Activated CD8-positive, alpha-beta T cell treated with anti-CD3 and anti-CD28 coated beads for 36 hours (primary cell): ENCODE measurements around the gene CMIP. TPM values are rescaled to one million over a fixed set of nuclear protein-coding genes. Genes with fewer than 3 reads are reported as not detected.

ENCODE experiments used
- ATAC-seq: fragments of 200-7000 bp; cut with Tn5 transposase; one replicate; pipeline ENCODE4 v1.10.0; 2021; ENCODE audit warnings: mild to moderate bottlenecking, moderate library complexity
- CTCF ChIA-PET: fragments of 350-600 bp; sonication (Branson Sonifier 250); formaldehyde crosslinking; loops from one replicate; lab custom pipeline; 2021; ENCODE audit warnings: antibody characterized with exemption; lab: Charles Lee
- POLR2A ChIA-PET: fragments of 350-600 bp; sonication (Branson Sonifier 250); formaldehyde crosslinking; loops from one replicate; lab custom pipeline; 2021; ENCODE audit warnings: antibody characterized with exemption; lab: Charles Lee
- DNase-seq: peaks from one replicate; pipeline ENCODE4 v3.0.0-alpha.2; 2020
- H3K27ac Mint-ChIP-seq: one replicate; pipeline ENCODE4 v1.8.0; 2021; ENCODE audit warnings: mild to moderate bottlenecking, mixed read lengths
- H3K27me3 Mint-ChIP-seq: one replicate; pipeline ENCODE4 v1.8.0; 2021; ENCODE audit warnings: mixed read lengths
- H3K36me3 Mint-ChIP-seq: one replicate; pipeline ENCODE4 v1.8.0; 2021; ENCODE audit warnings: low read depth, mixed read lengths
- H3K4me1 Mint-ChIP-seq: one replicate; pipeline ENCODE4 v1.8.0; 2021; ENCODE audit warnings: low read depth, mixed read lengths
- H3K4me3 Mint-ChIP-seq: one replicate; pipeline ENCODE4 v1.8.0; 2021; ENCODE audit warnings: mild to moderate bottlenecking, moderate library complexity, mixed read lengths
- H3K9me3 Mint-ChIP-seq: one replicate; pipeline ENCODE4 v1.8.0; 2021; ENCODE audit warnings: mixed read lengths
- intact Hi-C: fragments of 100-400 bp; cut with micrococcal nuclease; formaldehyde crosslinking; loops from one replicate; pipeline ENCODE4 v1.10.0; 2022
- total RNA-seq, 2 experiments: library from RNA; stranded (reverse); gene quantifications; one replicate each; pipeline ENCODE4 v1.2.3, GENCODE V29; 2021
- TF ChIP-seq, protein P1 (sequence below): fragments of 200-600 bp; IDR thresholded peaks from one replicate; pipeline ENCODE4 v1.8.0; 2022; ENCODE audit warnings: antibody characterized with exemption, mild to moderate bottlenecking

Gene CMIP
- total RNA-seq, 2 experiments from 2014 or later, result 37.6 to 38.5 TPM

DNA sequence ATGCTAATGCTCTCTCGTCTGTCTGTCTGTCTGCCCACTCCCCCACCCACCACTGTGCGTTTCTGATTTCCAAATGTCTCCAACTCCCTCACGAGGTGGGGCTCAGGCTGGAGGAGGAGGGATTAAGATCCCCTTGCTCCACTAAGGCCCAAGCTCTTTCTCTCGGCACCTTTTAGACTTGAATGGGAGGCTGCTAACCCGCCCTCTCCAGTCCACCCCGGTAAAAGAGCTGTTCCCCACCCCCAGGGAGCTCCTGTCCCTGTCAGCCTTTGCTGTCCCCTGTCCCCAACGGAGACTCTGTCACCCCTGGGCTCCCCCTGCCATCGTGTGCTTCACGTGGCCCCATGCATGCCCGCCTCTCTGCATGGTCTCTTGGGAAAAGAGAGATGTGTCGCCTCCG is 266.0 kb downstream of the CMIP start:
- Mint-ChIP-seq H3K36me3 (peaks cover 11% of the 10 kb centered on the region), H3K4me3 (no peak overlapping the region), H3K27me3 (no peaks in the 10 kb centered on the region), H3K4me1 (peaks cover 12% of the 10 kb centered on the region), H3K27ac (no peak overlapping the region), H3K9me3 (no peaks in the 10 kb centered on the region)
- POLR2A ChIA-PET, result no interaction called here
- intact Hi-C loops, result no loop called here
- ATAC-seq, result no peak
- no peak for DNase-seq
- TF ChIP-seq, protein P1, sequence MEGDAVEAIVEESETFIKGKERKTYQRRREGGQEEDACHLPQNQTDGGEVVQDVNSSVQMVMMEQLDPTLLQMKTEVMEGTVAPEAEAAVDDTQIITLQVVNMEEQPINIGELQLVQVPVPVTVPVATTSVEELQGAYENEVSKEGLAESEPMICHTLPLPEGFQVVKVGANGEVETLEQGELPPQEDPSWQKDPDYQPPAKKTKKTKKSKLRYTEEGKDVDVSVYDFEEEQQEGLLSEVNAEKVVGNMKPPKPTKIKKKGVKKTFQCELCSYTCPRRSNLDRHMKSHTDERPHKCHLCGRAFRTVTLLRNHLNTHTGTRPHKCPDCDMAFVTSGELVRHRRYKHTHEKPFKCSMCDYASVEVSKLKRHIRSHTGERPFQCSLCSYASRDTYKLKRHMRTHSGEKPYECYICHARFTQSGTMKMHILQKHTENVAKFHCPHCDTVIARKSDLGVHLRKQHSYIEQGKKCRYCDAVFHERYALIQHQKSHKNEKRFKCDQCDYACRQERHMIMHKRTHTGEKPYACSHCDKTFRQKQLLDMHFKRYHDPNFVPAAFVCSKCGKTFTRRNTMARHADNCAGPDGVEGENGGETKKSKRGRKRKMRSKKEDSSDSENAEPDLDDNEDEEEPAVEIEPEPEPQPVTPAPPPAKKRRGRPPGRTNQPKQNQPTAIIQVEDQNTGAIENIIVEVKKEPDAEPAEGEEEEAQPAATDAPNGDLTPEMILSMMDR, result no peak
- CTCF ChIA-PET, result no interaction called here

DNA sequence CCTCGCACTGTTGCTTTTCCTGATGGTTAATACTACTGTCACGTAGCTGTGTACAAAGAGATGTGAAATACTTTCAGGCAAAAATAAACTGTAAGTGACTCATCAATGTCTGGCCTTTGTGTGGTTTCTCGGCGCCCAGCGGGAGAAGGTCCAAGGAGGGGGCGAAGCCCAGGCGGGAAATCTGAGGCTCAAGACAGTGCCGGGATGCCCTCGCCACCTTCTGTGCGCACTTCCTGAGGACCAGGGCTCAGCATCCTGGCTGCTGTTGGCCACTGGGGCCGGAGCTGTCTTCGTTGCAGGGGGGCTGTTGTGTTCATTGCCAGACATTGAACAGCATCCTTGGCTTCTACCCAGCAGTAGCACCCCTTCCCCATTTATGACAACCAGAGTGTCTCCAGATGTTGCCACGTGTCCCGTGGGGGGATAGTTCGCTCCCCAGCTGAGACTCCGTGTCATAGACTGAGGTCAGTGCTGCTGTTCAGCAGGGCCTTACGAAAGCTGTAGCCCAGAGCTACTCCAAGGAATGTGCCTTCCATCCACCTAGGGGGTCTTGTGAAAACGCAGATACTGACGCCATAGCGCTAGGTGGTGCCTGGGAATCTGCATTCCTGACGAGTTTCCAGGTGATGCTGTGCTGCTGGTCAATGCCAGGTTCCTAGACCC is 267.2 kb downstream of the CMIP start:
- intact Hi-C loops, result no loop called here
- Mint-ChIP-seq H3K9me3 (no peaks in the 10 kb centered on the region), H3K36me3 (peaks cover 8% of the 10 kb centered on the region), H3K4me1 (peaks cover 24% of the 10 kb centered on the region), H3K27ac (no peak overlapping the region), H3K4me3 (no peak overlapping the region), H3K27me3 (no peaks in the 10 kb centered on the region)
- DNase-seq (no peak), ATAC-seq (no peak)
- CTCF ChIA-PET, result interaction anchor here (0.8 to 1.7 kb wide), 5 partner anchors 12 to 89 kb away, joined by 3 to 5 read pairs (median 3); no protein-coding TSS in a partner anchor
- TF ChIP-seq, protein P1, result no peak
- POLR2A ChIA-PET, result no interaction called here

DNA sequence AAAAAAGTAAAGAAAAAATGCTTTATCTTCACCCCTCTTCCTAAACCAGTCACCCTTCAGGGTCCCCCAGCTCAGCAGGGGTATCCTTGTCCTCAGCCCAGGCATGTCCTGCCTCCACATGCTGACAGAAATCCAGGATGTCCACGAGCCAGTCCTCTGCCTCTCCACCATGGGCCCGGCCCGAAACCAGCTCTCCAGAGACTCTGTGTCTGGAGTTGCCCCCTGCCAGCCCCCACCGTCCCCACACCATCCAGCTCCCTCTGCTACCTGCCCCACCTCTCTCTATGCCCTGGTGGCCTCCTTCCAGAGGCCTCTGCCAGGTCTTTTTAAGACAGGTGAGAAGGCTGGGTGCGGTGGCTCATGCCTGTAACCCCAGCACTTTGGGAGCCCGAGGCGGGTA is 268.1 kb downstream of the CMIP start:
- Mint-ChIP-seq H3K27ac (no peak overlapping the region), H3K4me1 (peaks cover 29% of the 10 kb centered on the region), H3K4me3 (no peak overlapping the region), H3K27me3 (no peaks in the 10 kb centered on the region), H3K9me3 (no peaks in the 10 kb centered on the region), H3K36me3 (no peaks in the 10 kb centered on the region)
- ATAC-seq, result no peak
- DNase-seq, result no peak
- ChIA-PET CTCF (interaction anchor here (1.3 to 1.7 kb wide), 4 partner anchors 15 to 89 kb away, joined by 3 to 5 read pairs (median 3); no protein-coding TSS in a partner anchor), POLR2A (no interaction called here)
- intact Hi-C loops, result no loop called here
- TF ChIP-seq, protein P1, result no peak

DNA sequence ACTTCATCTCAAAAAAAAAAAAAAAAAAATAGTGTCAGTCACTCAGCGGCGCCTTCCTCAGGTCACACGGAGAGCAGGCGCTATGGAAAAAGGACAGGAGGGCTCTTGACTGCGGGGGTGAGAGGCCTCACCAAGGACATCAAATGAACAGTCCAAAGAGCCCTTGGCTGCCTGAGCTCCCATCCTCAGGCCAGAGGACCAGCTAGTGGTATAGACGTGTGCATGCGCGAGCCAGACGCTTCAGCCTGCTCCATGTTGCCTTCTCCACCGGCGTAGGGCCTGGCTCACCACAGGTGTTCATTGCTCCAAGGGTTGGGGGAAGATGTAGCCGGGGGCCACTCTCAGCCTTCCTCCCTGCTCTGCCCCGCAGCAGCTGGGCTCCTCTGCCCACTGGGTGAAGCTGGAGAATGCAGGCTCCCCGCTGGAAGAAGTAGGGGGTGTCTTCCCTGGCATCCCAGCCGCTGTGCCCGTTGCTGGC is 268.7 kb downstream of the CMIP start:
- DNase-seq, result no peak
- ChIA-PET CTCF (interaction anchor here (0.8 to 2.9 kb wide), 4 partner anchors 16 to 91 kb away, joined by 4 to 13 read pairs (median 4); no protein-coding TSS in a partner anchor), POLR2A (no interaction called here)
- no peaks in the 10 kb centered on the region for H3K36me3 Mint-ChIP-seq
- no peaks in the 10 kb centered on the region for H3K27me3 Mint-ChIP-seq
- no peak overlapping the region for H3K4me3 Mint-ChIP-seq
- no peak overlapping the region for H3K27ac Mint-ChIP-seq
- intact Hi-C loops, result no loop called here
- peaks cover 34% of the 10 kb centered on the region for H3K4me1 Mint-ChIP-seq
- H3K9me3 Mint-ChIP-seq, result no peaks in the 10 kb centered on the region
- TF ChIP-seq, protein P1, result no peak
- ATAC-seq, result no peak

DNA sequence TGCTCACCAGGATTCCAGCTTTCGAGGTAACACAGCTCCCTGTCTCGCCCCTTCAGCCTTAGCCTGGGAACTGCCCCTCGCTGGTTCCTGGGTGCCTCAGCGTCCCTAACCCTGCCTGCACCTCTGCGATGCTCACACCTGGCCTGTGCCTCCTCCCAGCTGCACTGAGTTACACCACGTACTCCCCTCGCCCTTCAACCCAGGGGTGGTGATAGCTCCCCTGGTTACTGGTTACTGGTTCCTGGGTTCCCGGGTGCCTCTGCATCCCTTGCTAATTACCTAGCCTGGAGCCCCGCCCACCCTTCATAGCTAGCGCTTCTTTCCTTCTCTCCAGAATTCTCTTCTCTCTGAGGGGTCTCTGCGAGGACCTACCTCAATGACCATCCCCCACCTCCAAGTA is 269.2 kb downstream of the CMIP start:
- H3K27ac Mint-ChIP-seq, result no peak overlapping the region
- POLR2A ChIA-PET, result no interaction called here

More for the DNA sequence above, 269.2 kb downstream of the CMIP start:
- H3K4me1 Mint-ChIP-seq, result peaks cover 38% of the 10 kb centered on the region
- no peaks in the 10 kb centered on the region for H3K27me3 Mint-ChIP-seq
- no peak overlapping the region for H3K4me3 Mint-ChIP-seq
- intact Hi-C loops, result no loop called here
- H3K36me3 Mint-ChIP-seq, result no peaks in the 10 kb centered on the region
- CTCF ChIA-PET, result interaction anchor here (0.8 to 2.9 kb wide), 5 partner anchors 10 to 91 kb away, joined by 4 to 13 read pairs (median 4); no protein-coding TSS in a partner anchor
- TF ChIP-seq, protein P1, result no peak
- H3K9me3 Mint-ChIP-seq, result no peaks in the 10 kb centered on the region
- DNase-seq (no peak), ATAC-seq (no peak)
